ENCODE results near the gene VAC14.
A peak's percentile ranks its signal among the peaks of the same experiment; 100 is the strongest.

Gene VAC14

DNA sequence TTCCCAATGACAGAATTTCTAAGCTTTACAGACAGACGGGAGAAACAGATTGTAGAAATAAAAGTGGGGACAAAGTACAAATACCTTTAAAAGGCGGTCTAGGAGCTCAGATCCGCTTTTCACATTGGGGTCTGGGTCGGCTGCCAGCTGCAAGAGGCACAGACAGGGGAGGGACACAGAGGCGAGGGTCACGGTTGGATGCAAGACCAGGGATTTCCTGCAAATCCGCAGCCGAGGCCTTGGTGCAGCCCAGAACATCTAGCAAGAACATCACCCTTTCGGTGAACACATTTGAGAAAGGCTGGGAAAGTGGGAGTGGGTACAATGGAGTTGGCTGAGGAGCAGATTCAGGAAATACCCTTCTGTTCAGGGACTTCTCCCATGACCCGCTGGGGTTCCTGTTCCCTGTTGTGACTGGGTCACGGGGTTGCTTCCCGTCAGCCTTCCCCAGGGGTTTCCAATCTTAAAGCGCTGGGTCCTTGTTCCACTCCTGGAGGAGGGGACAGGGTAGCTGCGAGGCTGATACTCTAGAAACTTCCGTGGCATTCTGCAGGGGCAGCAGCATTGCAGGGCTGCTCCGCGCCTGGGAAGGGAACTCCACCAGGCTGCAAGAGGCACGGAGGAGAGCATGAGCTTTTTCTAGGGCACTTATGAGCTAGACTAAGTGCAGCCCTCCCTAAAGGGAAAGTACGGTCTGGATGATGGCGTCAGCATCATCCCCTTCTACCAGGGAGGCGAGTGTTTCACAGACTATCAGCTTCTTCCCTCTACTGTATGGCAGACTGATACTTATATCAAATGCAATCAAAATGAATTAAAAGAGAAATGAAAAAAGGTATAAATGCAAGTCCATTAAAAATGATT is 16.0 kb downstream of the VAC14 start:
- DNase-seq, result no peak

DNA sequence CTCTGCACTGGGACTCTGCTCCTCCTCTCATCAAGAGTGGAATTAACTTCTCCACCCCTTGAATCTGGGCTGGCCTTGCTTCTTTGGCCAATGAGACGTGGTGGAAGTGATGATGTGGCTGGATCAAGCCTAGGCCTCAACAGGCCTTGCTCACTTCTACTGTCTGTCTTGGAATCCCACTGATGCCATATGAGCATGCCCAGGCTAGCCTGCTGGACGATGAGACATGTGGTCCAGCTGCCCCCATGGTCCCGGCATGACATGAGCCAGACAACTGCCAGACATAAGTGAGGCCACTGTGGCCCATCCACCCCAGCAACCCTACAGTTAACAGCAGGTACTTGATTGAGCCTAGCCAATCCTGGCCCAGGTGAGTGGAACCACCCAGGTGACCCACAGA is 18.7 kb downstream of the VAC14 start:
- no peak for DNase-seq

DNA sequence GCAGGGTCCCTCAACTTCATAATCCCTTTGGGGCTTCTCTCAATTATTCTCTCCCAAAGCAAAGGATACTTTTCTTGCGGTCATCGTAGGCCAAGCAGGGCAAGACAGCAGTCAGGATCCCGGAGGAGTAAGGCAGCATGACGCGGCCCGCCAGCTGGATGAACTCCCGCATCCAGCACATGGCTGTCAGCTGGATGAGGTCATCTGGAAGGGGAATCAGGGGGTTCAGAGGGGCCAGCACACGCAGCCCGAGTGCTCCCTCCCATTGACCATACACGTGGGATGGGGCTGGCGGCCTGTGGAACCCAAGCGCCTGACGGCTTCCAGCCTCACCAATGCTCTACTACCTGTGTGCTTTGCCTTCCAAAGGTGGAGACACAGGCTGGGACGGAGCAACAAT is 19.2 kb downstream of the VAC14 start:
- no peak for DNase-seq

DNA sequence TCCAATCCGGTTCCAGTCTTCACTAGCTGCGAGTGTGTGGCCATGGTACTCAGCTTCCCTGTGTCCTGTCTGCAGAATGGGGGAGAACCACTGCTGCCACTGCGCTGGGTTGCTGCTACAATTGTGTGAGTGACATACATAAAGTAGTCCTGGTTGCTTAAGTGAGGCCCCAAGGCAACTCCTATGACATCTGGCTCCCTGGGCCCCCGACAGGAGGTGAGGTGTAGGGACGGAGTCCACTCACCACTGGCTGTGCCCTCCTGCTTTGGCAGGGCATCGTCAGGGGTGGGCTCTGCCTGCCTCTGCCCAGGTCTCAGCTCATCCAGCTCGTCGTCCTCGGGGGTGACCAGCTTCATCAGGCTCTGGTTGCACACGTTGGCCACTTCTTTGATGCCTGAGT is 20.4 kb downstream of the VAC14 start:
- no peak for DNase-seq

DNA sequence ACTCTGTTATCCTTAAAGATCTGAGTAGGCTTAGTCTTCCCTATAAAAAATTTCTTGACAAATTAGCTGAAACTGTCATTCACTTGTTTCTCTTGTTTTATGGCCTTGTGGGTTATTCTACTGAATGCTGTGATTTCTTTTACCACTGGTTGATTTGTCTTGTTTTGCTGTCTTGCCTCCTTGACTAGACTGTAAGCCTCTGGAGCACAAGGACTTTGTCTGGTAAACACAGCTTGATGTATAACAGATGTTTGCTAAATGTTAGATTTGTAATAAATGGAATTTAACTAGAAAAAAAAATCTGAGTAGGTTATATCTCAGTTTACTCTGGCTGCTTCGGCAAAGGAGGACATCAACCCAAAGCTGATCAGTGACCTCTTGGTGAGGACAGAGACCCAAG is 21.6 kb downstream of the VAC14 start:
- no peak for DNase-seq

DNA sequence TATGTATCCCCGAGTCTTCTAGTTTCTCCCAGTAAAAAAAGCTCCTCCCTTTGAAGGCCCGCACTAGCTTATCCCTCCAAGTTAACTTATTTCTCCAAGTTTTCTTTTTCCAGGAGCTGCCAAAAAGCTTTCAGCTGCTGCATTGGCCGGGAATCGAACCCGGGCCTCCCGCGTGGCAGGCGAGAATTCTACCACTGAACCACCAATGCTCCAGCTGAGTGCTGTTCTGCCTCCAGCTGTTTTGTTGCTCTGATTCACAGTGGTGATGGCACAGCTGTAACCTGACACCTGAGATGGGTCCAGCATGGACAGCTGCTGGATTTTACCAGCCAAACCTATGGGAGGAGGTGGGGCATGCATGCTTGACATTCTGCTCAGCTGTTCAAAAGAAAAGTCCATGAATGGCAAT is 22.1 kb downstream of the VAC14 start:
- peak; percentile 85 for DNase-seq

DNA sequence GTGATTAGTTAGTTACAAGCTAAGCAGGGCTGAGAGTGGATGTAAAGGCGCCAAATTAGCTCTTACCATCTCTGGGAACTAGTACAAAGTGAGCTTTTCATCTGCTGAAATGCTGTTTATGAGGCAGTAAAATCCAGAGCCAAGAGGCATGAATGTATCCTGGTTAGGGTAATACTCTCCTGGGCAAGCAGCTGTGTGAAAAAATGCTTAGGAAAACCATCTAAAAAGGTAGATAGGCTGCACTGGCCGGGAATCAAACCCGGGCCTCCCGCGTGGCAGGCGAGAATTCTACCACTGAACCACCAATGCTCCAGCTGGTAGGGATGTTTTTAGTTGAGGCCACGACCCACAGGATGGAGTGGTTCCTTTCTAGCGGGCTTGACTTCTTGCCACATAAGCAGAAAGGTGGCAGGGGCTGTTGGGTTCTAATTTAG is 23.0 kb downstream of the VAC14 start:
- DNase-seq, result no peak

DNA sequence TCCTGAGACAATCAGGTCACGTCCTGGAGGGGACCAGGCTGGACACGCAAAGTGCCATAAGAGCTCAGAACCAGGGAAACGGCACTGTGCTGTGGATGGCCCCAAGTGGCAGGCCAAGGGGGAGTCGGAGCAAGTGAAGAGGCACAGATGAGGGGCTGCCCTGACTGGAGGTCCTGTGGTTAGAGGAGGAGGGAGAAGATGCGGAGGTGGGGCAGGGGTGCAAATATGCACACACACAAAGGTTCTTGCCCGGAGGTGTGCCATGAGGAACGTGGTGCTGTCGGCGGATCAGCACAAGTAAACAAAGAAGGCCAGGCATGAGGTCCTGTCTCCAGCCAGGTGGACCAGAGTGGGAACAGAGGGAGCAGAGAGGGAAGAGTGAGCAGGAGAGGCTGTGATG is 23.5 kb downstream of the VAC14 start:
- no peak for DNase-seq

DNA sequence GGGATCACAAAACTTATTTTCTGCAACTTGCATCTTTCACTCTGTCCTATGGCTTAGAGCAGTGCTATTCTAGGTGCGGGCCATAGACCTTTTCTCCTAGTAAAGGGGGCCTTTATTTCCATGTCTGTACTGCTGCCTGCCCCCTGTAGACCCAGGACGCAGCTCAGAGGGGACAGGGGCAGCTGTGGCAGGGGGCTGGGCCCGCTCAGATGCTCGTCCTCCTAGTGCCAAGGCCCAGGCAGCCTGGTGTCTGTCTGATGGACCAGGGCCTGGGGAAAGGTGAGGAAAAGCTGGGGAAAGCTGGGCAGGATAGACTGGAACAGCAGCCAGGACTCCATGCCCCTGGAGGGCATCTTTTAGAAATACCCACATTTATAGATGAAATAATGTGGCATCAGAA is 25.6 kb downstream of the VAC14 start:
- DNase-seq, result no peak

DNA sequence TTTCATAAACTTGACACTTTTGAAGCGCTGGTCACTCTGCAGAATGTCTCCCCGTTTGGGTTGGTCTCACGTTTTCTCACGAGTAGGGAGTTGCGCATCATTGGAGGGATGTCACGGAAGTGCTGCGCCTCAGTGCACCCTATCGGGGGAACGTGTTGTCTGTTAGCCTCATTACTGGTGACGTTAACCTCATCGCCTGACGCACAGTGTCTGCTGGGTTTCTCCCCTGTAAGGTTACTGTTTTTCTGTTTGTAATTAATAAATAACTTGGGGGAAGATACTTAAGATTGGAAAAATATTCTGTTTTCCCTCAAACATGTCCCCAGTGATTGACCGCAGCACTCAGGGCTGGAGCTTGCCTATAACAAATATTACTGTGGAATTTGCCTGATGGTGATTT is 26.7 kb downstream of the VAC14 start:
- DNase-seq, result no peak

DNA sequence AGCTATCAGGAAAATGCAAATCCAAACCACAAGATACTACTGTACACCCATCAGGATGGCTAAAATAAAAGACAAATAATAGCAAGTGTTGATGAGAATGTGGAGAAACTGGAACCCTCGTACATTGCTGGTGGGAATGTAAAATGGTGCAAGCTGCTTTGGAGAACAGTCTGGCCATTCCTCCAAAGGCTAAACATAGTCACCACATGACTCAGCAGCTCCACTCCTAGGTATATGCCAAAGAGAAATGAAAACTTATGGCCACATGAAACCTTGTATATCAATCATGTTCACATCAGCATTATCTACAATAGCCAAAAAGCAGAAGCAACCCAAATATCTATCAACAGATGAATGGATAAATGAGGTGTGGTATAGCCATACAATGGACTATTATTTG is 28.5 kb downstream of the VAC14 start:
- DNase-seq, result no peak

DNA sequence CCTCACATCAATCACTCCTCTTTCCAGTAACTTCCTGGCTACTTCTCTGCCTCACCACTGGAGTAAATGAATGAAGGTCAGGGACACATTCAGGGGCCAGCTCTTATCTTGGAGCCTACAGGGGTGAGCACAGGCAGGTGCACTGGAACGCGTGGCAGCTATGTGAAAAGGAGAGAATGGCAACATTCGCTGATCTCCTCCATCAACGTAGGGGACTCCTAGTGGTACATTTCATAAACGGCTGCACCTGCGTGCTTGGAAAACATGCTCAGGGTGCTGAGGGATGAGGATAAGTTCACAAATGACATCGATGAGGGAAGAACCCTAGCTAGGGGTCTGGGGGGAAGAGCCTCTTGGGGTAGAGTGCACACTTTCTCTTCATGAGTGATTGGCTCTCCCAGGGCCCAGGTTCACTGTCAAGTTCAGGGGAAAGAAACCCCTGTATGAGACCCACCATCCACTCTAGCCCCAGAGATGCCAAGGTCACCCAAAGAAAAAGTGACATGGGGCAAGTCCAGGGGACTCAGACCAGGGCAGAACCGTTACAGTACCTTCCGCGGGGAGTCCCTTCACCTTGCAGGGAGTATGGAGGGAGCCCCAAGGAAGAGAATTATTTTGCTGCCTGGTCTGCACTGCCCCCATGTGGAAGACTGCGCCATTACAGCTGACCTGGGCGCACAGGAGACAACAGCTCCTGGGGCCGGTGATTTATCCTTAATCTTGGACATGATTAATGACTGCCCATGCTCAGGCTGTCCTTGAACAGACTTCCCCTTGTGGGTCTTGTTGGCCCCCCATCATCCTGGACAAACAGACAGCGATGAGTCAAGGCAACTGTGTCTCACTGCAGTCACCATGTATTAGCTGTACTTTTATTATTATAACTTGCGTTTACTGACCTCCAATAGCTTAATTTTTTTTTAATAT is 30.1 kb downstream of the VAC14 start:
- peak; percentile 84 for DNase-seq

DNA sequence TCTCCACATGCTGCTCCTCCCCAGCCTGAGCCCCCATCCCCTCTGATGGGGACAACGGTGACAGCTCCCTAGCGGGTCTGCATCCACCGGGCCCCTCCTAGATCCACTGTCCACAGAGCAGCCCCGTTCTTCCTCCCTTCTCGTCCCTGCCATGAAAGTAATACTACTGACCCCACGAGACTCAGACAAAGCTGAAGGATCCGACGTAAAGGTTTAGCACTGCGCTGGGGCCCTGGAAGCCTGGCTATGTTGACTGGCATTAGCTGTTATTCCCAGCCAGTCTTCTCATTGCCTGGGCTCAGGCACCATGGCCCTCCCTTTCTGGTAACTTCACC is 30.7 kb downstream of the VAC14 start:
- DNase-seq, result no peak

DNA sequence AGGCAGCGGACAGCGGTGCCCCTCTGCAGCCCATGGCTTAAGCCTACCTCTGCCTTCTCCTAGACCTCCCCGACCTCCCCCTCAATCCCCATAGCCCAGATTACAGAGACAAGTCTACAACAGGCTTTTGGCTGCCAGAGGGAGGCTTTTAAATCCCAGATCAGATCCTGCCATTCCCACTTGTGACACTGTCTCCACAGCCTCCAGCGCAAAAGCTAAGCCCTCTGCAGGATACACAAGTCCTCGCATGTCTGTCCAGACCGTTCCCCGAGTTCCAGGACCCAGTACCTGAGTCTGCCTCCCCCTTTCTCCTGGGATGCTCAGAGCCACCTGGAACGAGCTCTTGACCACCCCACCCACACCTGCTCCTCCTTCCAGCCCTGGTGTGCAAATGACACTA is 31.2 kb downstream of the VAC14 start:
- no peak for DNase-seq

DNA sequence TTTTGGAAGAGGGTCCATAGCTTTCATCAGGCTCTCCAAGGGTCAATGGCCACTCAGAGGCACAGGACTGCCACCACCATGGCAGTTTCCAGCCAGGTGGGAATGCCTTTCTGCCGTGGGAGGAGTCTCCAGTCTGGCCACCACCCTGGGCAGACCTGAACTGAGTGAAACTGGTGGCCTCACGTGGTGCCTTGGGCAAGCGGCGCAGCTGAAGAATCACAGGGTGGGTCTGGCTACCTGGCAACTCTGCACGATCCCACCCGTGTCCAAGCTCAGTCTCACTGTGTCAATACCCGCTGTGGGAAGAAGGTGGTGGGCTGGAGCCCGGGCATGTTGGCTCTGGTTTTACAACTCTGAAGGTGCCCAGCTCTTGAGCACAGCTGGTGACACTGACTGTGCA is 31.8 kb downstream of the VAC14 start:
- no peak for DNase-seq

DNA sequence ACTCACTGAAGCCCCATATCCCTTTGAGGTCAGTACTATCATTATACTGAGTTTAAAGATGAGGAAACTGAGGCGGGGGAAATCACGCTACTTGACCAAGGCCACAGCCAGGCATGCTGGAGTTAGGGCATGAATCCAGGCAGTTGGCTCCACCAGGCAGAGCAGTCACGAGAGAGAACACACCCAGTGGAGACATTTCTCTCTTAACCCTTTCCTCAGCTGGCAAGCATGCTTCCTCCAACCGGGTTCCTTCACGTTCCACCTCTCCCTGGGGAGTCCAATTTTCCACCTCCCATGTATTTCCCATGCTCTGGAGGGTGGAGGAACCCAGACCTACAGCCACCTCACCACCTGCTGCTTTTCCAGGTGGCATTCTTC is 32.8 kb downstream of the VAC14 start:
- DNase-seq, result no peak

DNA sequence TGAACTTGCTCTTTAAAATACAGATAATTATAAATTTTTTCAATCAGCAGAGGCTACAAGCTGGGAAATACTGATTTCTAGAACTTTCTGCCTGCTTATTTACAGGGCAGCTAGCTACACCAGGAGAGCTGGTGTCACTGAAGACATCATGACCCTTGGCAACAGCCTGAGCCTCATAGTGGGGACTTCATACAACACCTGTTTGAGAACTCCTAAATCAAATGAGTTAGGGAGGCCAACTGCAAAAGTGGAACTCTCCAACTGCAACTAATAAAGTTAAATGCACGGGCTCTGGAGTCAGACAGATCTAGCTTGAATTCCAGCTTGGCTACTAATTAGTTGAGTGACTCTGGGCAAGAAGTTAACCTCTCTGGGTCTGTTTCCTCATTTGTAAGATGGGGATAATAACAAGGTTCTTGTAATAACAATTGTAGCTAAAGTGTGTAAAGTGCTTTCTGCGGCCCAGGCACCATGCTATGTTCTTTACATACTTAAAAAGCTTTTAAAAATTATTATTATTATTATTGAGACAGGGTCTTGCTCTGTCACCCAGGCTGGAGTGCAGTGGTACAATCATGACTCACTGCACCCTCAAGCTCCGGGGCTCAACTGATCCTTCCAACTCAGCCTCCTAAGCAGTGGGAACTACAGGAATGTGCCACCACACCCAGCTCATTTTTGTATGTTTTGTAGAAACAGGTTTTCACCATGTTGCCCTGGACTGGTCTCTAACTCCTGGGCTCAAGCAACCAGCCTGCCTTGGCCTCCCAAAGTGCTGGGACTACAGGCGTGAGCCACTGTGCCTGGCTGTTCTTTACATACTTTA is 33.4 kb downstream of the VAC14 start:
- no peak for DNase-seq

DNA sequence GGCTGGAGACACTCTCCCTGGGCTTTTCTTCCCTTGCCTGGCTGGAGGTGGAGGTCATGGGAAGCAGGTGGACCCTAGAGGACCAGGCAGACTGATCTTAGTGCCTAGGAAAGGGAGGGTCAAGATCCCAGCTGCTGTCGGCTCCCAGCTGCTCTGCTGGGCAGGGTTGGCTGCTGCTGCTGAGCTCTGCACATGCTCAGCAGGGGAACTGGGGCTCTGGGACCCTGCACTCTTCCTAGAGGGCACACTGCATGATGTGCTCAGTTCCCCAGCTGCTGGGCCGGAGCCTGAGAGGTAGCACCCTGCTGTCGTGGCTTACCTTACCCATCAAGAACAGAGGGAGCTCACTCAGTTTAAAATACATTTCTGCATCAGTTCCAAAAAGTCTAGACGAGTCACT is 34.3 kb downstream of the VAC14 start:
- no peak for DNase-seq

DNA sequence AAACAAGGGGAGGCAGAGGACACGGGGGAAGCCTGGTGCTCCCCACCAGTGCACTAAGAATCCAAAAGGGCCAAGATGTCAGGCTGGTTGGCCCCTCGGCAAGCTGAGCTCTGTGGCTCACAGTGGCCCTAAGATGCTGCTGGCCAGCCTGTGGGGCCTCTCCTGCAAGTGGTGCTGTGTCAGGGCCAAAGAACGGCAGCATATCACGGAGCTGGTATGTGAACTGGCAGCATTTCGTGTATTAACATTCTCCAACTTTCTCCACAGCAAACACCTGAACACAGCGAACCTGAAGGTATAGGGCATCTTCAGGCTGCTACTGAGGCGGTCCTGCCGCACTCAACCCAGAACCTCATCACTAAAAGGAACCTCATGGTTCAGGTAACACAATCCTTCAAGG is 34.8 kb downstream of the VAC14 start:
- DNase-seq, result no peak

DNA sequence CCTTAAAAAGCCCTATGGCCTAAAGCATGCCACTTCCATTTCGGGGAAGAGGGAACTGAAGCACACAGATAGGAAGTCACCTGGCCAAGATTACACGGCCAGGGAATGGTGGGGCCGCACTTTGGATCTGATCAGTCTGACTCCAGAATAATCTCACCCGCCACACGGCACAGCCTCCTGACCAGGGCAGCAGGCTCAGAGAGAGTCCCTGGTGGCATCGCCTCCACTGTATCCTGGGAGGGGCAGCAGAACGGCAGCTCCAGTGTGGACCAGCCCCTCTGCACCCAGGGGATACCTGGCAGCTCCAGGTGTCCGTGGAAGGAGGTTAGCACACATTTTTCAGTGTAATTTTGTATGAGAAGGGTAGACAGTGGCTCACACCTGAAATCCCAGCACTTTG is 35.5 kb downstream of the VAC14 start:
- no peak for DNase-seq

DNA sequence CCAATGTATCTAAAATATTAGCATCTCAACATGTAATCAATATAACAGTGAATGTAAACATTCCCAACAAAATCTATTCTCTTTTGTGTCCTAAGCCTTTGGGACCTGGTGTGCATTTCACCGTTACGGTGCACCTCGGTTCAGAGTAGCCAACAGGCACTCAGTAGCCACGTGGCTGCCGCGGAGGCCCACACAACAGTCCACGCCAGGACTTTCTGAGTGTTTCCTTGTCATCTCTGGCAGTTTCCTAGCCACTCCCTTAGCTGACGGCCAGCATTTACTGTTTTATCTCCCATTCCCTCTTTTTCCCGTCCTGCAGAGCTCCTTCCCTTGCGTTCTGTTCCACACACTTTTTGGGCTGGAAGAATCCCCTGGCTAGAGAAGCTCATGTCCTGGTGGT is 36.3 kb downstream of the VAC14 start:
- no peak for DNase-seq

DNA sequence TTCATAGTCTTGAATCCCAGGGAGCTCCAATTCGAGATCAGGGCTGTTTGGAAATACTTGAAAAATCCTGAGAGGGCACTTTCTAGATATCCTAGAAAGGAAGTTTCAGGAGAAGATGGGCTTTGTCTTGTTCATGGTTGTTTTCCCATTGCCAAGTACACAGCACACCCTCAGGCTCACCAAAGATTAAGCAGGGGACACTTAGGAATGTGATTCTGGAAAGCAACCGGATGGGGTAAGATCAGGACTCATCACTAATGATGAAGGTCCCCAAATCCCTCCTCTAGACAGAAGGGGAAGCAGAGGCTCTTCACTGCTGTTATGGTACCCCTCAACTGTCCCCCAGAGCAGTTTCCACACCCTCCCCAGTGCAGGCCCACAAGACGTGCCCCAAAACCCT is 40.7 kb downstream of the VAC14 start:
- DNase-seq, result no peak

DNA sequence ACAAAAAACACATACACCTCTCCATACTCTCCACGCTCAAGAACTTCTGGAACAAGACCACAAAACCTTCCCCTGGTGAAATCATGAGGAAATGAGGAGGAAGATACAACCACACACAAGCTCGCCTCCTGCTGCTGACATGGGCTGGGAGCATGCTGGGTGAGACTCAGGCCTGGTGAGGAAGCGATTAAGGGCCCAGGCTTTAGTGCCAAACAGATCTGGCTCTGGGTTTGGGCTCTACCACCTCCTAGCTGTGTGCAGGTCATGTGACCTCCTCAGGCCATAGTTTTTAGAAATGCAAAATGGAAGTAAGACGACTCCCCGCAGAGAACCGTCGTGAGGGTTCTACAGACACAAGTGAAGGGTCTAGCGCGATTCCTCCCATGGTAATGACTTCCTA is 41.3 kb downstream of the VAC14 start:
- DNase-seq, result no peak

Measured in eye (tissue), 1 donor.